ENCODE results near the gene CARD11.

CARD11 gene

GRCh38 chr7:2936891-2937580 lies 106.6 kb downstream of the CARD11 start:
- no peak for TF ChIP-seq POLR2AphosphoS5 (IDR thresholded peaks at IDR 0.05; ENCODE audit: low read depth, low read length)
- TF ChIP-seq SIN3A (IDR thresholded peaks at IDR 0.05; ENCODE audit: borderline replicate concordance, insufficient read depth, low read length) = no peak
- no peak for TF ChIP-seq TAF1 (IDR thresholded peaks at IDR 0.05; ENCODE audit: borderline replicate concordance, insufficient read depth, low read length)
- TF ChIP-seq FOXP2 (optimal IDR thresholded peaks at IDR 0.05; ENCODE audit: borderline replicate concordance, extremely low read depth, extremely low read length, insufficient read depth) = no peak
- TF ChIP-seq, protein P1, sequence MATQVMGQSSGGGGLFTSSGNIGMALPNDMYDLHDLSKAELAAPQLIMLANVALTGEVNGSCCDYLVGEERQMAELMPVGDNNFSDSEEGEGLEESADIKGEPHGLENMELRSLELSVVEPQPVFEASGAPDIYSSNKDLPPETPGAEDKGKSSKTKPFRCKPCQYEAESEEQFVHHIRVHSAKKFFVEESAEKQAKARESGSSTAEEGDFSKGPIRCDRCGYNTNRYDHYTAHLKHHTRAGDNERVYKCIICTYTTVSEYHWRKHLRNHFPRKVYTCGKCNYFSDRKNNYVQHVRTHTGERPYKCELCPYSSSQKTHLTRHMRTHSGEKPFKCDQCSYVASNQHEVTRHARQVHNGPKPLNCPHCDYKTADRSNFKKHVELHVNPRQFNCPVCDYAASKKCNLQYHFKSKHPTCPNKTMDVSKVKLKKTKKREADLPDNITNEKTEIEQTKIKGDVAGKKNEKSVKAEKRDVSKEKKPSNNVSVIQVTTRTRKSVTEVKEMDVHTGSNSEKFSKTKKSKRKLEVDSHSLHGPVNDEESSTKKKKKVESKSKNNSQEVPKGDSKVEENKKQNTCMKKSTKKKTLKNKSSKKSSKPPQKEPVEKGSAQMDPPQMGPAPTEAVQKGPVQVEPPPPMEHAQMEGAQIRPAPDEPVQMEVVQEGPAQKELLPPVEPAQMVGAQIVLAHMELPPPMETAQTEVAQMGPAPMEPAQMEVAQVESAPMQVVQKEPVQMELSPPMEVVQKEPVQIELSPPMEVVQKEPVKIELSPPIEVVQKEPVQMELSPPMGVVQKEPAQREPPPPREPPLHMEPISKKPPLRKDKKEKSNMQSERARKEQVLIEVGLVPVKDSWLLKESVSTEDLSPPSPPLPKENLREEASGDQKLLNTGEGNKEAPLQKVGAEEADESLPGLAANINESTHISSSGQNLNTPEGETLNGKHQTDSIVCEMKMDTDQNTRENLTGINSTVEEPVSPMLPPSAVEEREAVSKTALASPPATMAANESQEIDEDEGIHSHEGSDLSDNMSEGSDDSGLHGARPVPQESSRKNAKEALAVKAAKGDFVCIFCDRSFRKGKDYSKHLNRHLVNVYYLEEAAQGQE (IDR thresholded peaks at IDR 0.05; ENCODE audit: insufficient read depth in 1 of 2, low read depth in 2 of 2, low read length in 2 of 2) = no peak

DNA sequence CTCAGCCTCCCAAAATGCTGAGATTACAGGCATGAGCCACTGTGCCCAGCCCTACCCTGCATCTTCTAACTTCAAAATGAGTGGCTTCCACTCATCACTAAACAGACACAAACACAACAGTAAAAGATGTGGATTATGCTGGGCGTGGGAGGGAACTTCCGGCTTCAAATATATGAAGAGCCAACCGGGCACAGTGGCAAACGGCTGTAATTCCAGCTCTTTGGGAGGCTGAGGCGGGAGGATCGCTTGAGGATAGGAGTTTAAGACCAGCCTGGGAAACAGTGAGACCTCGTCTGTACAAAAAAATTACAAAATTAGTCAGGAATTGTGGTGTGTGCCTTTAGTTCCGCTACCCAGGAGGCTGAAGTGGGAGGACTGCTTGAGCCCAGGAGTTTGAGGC lies 107.4 kb downstream of the CARD11 start:
- TF ChIP-seq TAF1 (IDR thresholded peaks at IDR 0.05; ENCODE audit: borderline replicate concordance, insufficient read depth, low read length) = no peak
- no peak for TF ChIP-seq POLR2AphosphoS5 (IDR thresholded peaks at IDR 0.05; ENCODE audit: low read depth, low read length)
- no peak for TF ChIP-seq FOXP2 (optimal IDR thresholded peaks at IDR 0.05; ENCODE audit: borderline replicate concordance, extremely low read depth, extremely low read length, insufficient read depth)
- TF ChIP-seq SIN3A (IDR thresholded peaks at IDR 0.05; ENCODE audit: borderline replicate concordance, insufficient read depth, low read length) = no peak
- TF ChIP-seq, protein P1 (IDR thresholded peaks at IDR 0.05; ENCODE audit: insufficient read depth in 1 of 2, low read depth in 2 of 2, low read length in 2 of 2) = no peak

DNA sequence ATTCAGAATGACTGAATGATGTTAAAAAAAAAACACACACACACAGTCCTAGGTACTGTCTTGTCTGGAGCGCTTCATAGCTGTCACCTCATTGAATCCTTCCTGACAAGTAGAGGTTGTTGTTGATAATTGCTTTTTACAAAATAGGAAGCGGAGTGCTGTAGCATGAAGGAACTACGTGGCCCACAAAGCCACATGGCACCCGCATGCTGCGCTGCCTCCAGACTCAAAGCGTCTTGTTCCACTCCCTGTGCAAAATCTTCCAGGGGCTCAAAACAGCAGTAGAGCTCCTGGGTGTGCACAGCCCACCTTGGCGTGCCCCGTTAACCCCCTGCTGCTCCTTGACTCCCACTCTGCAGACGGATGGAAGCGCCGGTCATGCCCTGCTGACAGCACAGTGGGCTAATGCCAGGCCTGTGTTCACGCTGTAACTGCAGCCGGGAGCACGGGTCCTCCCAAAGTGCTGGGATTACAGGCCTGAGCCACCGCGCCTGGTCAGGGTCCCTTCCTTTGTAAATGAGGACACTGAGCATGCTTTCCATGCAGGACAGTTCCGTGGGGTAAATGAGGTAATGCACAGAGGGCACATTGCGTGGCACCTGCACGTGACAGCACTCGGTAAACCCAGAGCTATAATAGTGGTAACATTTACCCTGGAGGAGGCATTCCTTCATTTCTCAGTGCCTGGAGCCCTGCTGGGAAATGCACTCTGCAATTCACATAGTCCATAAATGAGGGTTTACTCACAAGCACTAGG lies 108.5 kb downstream of the CARD11 start:
- TF ChIP-seq SIN3A (IDR thresholded peaks at IDR 0.05; ENCODE audit: borderline replicate concordance, insufficient read depth, low read length) = no peak
- no peak for TF ChIP-seq POLR2AphosphoS5 (IDR thresholded peaks at IDR 0.05; ENCODE audit: low read depth, low read length)
- TF ChIP-seq TAF1 (IDR thresholded peaks at IDR 0.05; ENCODE audit: borderline replicate concordance, insufficient read depth, low read length) = no peak
- no peak for TF ChIP-seq FOXP2 (optimal IDR thresholded peaks at IDR 0.05; ENCODE audit: borderline replicate concordance, extremely low read depth, extremely low read length, insufficient read depth)
- TF ChIP-seq, protein P1 (IDR thresholded peaks at IDR 0.05; ENCODE audit: insufficient read depth in 1 of 2, low read depth in 2 of 2, low read length in 2 of 2) = no peak

GRCh38 chr7:2934211-2934731 lies 109.4 kb downstream of the CARD11 start:
- TF ChIP-seq FOXP2 (optimal IDR thresholded peaks at IDR 0.05; ENCODE audit: borderline replicate concordance, extremely low read depth, extremely low read length, insufficient read depth) (no peak), POLR2AphosphoS5 (IDR thresholded peaks at IDR 0.05; ENCODE audit: low read depth, low read length) (no peak), TAF1 (IDR thresholded peaks at IDR 0.05; ENCODE audit: borderline replicate concordance, insufficient read depth, low read length) (no peak), SIN3A (IDR thresholded peaks at IDR 0.05; ENCODE audit: borderline replicate concordance, insufficient read depth, low read length) (no peak)
- TF ChIP-seq, protein P1 (IDR thresholded peaks at IDR 0.05; ENCODE audit: insufficient read depth in 1 of 2, low read depth in 2 of 2, low read length in 2 of 2) = no peak

Data from PFSK-1 (cell line).